GM19035 (cell line): Measurements from ENCODE around the gene SH3GL1.
"Not testable (repeated sequence)": the region's sequence is repeated elsewhere in the genome, so short reads cannot be mapped to it uniquely, and the experiment has no call there.

ENCODE experiments used
- ATAC-seq: cut with Tn5 transposase; IDR thresholded peaks from one replicate; pipeline ENCODE4 v1.9.1; 2021; ENCODE audit not compliant: unreplicated experiment

Gene SH3GL1

GRCh38 chr19:4345342-4346019, 54.9 kb downstream of the SH3GL1 start:
- no peak for ATAC-seq

- ATAC-seq: peak; percentile 53
Observed at GRCh38 chr19:4343370-4344307, 56.7 kb downstream of the SH3GL1 start, which contains the start of gene MPND. MPND (plus strand) TSS chr19:4343562; CDS start chr19:4343594, 32 bp downstream.

DNA sequence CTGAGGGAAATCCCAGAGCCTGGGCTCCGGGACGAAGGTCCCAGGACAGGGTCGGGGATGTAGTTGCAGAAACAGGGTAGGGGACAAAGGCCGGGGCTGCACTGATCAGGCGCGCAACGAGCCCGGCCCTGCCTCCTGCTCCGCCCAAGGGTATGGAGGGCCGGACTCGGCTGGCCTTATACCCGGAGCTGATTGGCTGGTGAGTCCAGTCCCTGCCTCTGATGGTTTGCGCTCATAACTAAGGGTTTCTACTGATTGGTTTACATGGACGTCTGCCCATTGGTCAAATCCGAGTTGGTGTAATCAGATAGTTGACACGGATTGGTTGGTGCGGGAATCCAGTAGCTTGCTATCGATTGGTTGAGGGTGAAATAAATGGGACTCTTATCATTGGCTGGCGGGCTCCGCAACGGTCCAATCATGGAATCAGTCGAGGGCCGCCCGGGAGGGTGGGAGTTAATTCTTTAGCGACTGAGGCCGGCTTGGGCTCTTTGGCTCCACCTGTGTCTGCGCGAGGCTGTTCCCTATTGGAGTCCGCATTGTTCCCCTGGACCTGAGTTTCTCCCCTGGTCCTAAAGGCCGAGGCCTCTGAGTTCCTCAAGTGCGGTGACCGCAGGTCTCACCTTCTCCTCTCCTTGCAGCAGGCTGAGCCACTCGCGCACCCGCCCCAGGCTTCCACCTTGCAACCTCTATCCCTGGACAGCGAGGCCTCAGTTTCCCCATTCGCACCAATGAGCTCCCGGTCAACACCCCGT, 57.6 kb downstream of the SH3GL1 start:
- peak; percentile 81 for ATAC-seq

DNA sequence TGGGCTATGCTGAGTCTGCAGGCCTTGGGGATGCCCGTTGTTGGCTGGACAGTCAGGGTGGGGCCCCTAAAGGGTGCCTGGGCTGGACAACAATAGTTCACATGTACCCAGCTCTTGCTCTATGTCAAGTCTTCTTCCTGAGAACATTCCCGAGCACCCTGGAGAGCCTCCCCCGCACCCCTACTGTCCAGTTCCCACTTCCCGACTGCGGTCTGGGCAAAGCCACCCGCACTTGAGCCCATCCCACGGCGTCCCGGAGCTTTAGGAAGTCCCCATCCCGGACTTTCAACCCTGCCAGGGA, 58.1 kb downstream of the SH3GL1 start:
- no peak for ATAC-seq

DNA sequence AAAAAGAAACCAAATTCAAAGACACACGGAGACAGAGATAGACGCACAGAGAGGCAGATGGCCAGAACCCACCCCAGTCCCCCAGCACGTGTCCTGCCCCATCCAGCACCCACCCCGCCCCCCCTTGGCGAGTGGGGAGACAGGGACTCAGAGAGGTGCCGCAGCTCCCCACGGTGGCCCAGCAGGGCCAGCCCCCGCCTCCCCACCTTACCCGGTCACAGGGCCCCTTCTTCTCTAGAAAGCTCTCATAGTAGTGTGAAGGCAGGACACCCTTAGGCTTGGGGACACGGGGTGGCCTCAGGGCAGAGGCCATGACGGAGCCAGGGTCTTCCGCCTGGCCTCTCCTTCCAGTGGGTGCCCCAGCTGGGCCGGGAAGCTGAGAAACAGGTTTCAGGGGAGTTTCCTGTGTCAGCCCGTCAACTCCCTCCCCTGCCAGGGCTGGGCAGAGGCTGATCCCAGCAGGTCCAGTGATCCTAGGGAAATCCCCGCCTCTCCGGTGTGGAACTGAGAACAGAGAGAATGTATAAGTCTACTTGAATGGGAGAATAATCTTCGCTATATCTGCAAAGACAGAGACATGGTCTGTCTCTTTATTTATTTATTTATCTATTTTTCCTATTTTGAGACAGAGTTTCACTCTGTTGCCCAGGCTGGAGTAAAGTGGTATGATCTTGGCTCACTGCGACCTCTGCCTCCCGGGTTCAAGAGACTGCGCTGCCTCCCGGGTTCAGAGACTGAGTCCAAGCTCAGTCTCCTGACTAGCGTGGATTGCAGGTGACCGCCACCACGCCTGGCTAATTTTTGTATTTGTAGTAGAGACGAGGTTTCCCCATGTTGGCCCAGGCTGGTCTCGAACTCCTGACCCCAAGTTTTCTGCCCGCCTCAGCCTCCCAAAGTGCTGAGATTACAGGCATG, 61.6 kb downstream of the SH3GL1 start, which contains the start of gene STAP2:
Gene STAP2, minus strand, starts transcription at position 387 of the 915 bp plus-strand sequence. Its CDS starts 74 bp downstream, at position 313.
- no peak for ATAC-seq

DNA sequence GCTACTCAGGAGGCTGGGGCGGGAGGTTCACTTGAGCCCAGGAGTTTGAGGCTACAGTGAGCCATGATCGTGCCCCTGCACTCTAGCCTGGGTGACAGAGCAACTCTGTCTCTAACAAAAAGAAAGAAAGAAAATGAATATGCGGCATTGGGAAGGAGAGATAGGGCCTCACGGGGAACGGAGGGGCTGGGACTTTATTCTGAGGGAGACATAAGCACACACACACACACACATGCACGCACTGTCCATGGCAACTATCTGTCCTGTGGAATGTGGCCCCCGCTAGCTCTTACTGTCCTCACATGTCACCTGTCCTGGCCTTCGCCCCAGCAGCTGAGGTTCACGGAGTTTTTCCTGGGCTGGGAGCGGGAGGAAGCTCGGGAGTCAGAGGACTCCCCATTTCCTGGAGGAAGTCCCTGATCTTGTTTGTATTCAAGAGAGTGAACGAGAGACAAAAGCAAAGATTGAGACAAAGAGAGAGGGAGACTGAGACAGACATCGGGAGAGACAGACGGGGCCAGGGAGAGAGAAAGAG, 62.4 kb downstream of the SH3GL1 start:
- ATAC-seq: no peak

DNA sequence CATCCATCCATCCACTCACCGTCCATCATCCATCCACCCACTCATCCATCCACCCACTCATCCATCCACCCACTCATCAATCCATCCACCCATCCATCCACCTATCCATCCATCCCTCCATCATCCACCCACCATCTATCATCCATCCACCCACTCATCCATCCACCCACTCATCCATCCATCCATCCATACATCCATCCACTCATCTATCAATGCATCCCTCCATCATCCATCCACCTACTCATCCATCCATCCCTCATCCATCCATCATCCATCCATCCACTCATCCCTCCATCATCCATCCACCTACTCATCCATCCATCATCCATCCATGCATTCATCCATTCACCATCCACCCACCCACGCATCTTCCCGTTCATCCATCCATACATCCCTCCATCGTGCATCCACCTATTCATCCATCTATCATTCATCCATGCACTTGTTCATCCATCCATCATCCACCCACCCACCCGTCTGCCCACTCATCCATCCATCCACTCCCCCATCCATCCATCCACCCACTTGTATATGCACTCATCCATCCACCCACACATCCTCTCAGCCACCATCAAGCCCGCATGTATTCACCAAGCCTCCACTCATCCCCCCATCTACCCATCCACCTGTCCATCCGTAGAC, 65.3 kb downstream of the SH3GL1 start:
- no peak for ATAC-seq

DNA sequence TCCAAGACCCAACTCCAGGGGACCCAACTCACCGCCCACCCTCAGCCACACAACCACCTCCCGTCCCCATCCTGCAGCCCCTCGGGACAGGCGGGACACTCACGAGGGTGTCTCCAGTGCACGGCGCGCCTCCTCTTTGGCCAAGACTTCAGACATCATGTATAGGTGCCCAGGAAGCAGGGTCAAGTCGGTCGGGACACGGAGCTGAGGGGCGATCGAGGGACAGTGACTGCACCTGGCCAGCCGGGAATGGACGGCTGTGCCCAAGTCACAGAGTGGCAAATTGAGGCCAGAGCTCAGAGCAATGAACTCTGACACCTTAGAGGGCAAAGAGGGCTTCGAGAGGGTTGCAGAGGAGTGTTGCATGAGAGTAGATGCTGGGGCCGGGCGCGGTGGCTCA, 70.5 kb downstream of the SH3GL1 start:
- ATAC-seq: no peak

DNA sequence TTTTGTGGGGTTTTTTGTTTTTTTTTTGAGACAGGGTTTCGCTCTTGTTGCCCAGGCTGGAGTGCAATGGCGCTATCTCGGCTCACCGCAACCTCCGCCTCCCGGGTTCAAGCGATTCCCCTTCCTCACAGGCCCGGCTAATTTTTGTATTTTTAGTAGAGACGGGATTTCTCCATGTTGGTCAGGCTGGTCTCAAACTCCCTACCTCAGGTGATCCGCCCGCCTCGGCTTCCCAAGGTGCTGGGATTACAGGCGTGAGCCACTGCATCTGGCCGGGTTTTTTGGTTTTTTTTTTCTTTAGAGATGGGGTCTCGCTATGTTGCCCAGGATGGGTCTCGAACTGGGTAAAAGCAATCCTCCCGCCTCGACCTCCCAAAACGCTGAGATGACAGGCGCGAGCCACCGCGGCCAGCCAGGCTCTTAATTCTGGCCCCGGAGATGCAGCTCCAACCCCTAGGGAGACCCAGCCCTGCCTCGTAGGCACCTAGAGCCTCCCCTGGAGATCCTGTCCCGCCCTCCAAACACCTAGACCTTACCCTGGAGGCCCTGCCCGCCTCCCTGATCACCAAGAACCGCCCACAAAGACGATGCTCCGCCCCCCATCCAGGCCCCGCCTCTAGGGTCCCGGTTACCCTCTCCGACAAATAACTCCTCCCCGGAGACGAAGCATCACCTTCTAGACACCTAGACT, 71.2 kb downstream of the SH3GL1 start:
- ATAC-seq: not testable (repeated sequence)

- peak; percentile 65 for ATAC-seq
Observed at GRCh38 chr19:4328243-4328990, 71.9 kb downstream of the SH3GL1 start.

DNA sequence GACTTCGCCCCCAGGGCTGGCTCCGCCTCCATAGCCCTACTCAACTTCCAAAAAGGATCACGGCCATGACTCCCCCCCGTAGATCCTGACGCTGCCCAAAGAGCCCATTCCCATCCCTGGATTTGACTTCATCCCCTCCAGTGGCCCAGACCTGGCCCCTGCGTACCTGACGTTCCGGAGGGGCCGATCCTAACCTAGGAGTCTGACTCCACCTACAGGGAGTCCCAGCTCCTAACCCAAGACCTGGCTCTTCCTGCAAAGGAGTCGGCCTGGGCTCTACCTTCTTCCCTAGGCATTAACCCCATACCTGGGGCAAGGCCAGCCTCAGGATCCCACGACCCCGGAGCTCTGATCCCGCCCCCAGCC, 72.5 kb downstream of the SH3GL1 start:
- no peak for ATAC-seq

- no peak for ATAC-seq
Observed at GRCh38 chr19:4327252-4327876, 73.0 kb downstream of the SH3GL1 start.

- ATAC-seq: no peak
Observed at GRCh38 chr19:4326837-4327251, 73.5 kb downstream of the SH3GL1 start.

- no peak for ATAC-seq
Observed at GRCh38 chr19:4326215-4326836, 74.0 kb downstream of the SH3GL1 start.

- no peak for ATAC-seq
Observed at GRCh38 chr19:4324228-4324627, 76.1 kb downstream of the SH3GL1 start.

DNA sequence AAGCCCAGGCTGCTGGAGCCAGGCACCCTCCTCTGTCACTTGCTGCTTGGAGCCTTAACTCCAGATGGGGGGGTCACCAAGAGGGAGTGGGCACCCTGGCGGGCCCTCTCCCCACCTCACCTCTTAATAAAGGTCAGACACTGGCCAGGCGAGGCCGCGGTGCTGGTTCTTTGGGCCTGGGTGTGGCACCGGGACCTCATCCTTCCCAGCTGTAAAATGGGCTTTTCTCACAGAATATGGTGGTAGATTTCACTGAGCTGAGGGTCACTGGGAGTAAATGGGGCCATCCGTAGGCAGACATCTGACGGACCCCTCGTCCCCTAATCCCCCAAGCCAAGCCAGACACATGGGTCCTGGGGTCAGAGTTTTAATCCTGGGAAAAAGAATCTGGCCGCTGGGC, 76.7 kb downstream of the SH3GL1 start:
- no peak for ATAC-seq

- no peak for ATAC-seq
Observed at GRCh38 chr19:4322942-4323665, 77.2 kb downstream of the SH3GL1 start.
